Body of pancreas (tissue), 4 donors: Measurements from ENCODE around the gene VGF.

ENCODE experiments used
- CTCF ChIP-seq, 7 experiments: fragments of 450-650 bp in 4 of 7; fragments of 200-600 bp in 3 of 7; sonication (generic) in 3 of 7; IDR thresholded peaks; one replicate each; pipeline ENCODE4 v1.5.1; 2016 to 2019; ENCODE audit warnings: antibody characterized with exemption in 7 of 7
- POLR2A ChIP-seq, 3 donors: fragments of 450-650 bp; IDR thresholded peaks; one replicate each; pipeline ENCODE4 v1.6.1; 2016; ENCODE audit warnings: antibody characterized with exemption in 3 of 3, mild to moderate bottlenecking in 2 of 3

DNA sequence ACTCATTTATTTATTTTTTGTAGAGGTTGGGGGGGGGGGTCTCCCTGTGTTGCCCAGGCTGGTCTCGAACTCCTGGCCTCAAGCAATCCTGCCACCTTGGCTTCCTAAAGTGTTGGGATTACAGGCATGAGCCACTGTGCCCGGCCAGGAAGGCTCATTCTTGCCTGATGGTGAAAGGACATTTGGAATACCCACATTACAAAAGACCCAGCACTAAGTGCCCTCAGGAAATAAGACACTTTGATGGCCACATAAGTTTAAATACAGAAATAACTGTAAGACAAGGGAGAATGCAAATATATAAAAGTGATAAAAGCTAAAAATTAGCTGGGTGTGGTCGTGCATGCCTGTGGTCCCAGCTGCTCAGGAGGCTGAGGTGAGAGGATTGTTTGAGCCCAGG is 46.5 kb downstream of the VGF start:
- TF ChIP-seq CTCF (IDR thresholded peaks at IDR 0.05), result no peak
- TF ChIP-seq POLR2A (IDR thresholded peaks at IDR 0.05), result no peak
